Measurements from ENCODE around the gene SBF2. TPM values are rescaled to one million over a fixed set of nuclear protein-coding genes. Genes with fewer than 3 reads are reported as not detected.
A peak's percentile ranks its signal among the peaks of the same experiment; 100 is the strongest.
"Not testable (repeated sequence)": the region's sequence is repeated elsewhere in the genome, so short reads cannot be mapped to it uniquely, and the experiment has no call there.

Gene SBF2
- polyA plus RNA-seq, 1 donor from 2014 or later: 2.6 TPM

- Mint-ChIP-seq H3K4me3 (no peak overlapping the region), H3K27ac (no peak overlapping the region), H3K9me3 (peaks cover 2 to 5% (median 5%) of the 10 kb centered on the region in 3 donors), H3K4me1 (peaks cover 0 to 4% (median 0%) of the 10 kb centered on the region in 3 donors), H3K36me3 (peaks cover 6% of the 10 kb centered on the region), H3K27me3 (no peaks in the 10 kb centered on the region)
Measured at GRCh38 chr11:10160350-10160749, 133.7 kb downstream of the SBF2 start.

GRCh38 chr11:10158461-10158860 is 135.6 kb downstream of the SBF2 start:
- H3K27me3 Mint-ChIP-seq: no peaks in the 10 kb centered on the region
- peaks cover 2 to 7% (median 5%) of the 10 kb centered on the region in 3 donors for H3K9me3 Mint-ChIP-seq
- no peak overlapping the region for H3K27ac Mint-ChIP-seq
- no peak overlapping the region for H3K4me3 Mint-ChIP-seq
- peaks cover 0 to 4% (median 0%) of the 10 kb centered on the region in 3 donors for H3K4me1 Mint-ChIP-seq
- H3K36me3 Mint-ChIP-seq: peaks cover 6% of the 10 kb centered on the region

- Mint-ChIP-seq H3K9me3 (peaks cover 2 to 7% (median 5%) of the 10 kb centered on the region in 3 donors), H3K27ac (no peak overlapping the region), H3K27me3 (no peaks in the 10 kb centered on the region), H3K4me3 (no peak overlapping the region), H3K4me1 (peaks cover 0 to 4% (median 0%) of the 10 kb centered on the region in 3 donors), H3K36me3 (peaks cover 6% of the 10 kb centered on the region)
Measured at GRCh38 chr11:10155793-10156490, 138.1 kb downstream of the SBF2 start.

- no peaks in the 10 kb centered on the region for H3K27me3 Mint-ChIP-seq
- no peak overlapping the region for H3K4me3 Mint-ChIP-seq
- no peak overlapping the region for H3K27ac Mint-ChIP-seq
Measured at GRCh38 chr11:10150800-10151199, 143.2 kb downstream of the SBF2 start.

GRCh38 chr11:10149553-10149952 is 144.5 kb downstream of the SBF2 start:
- H3K27ac Mint-ChIP-seq: no peak overlapping the region

More at GRCh38 chr11:10150800-10151199, 143.2 kb downstream of the SBF2 start:
- peaks cover 4 to 5% (median 5%) of the 10 kb centered on the region in 3 donors for H3K9me3 Mint-ChIP-seq
- peaks cover 2% of the 10 kb centered on the region for H3K36me3 Mint-ChIP-seq
- no peaks in the 10 kb centered on the region for H3K4me1 Mint-ChIP-seq

GRCh38 chr11:10147195-10147594 is 146.8 kb downstream of the SBF2 start:
- Mint-ChIP-seq H3K36me3 (peaks cover 2% of the 10 kb centered on the region), H3K27ac (no peak overlapping the region), H3K4me3 (no peak overlapping the region), H3K27me3 (peaks cover 2% of the 10 kb centered on the region), H3K9me3 (peaks cover 2 to 5% (median 5%) of the 10 kb centered on the region in 3 donors), H3K4me1 (no peaks in the 10 kb centered on the region)

More at GRCh38 chr11:10149553-10149952, 144.5 kb downstream of the SBF2 start:
- no peak overlapping the region for H3K4me3 Mint-ChIP-seq
- peaks cover 4 to 5% (median 5%) of the 10 kb centered on the region in 3 donors for H3K9me3 Mint-ChIP-seq
- H3K27me3 Mint-ChIP-seq: no peaks in the 10 kb centered on the region
- H3K36me3 Mint-ChIP-seq: peaks cover 2% of the 10 kb centered on the region
- H3K4me1 Mint-ChIP-seq: no peaks in the 10 kb centered on the region

DNA sequence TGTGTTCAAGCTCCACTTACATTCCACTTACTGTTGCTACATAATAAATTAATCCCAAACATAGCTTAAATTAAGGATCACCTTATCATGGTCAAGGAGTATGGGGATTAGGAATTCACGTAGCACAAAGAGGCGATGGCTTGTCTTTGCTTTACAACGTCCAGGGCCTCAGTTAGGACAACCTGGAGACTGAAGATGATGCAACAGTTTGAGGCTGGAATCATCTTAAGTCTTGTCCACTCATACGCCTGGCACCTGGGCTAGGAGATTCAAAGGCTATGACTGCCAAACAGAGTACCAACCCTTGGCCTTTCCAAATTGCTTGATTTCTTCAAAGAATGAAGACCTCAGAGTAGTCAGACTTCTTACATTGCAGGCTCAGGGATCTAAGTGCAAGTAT is 149.1 kb downstream of the SBF2 start:
- peaks cover 2 to 6% (median 5%) of the 10 kb centered on the region in 3 donors for H3K9me3 Mint-ChIP-seq
- peaks cover 2% of the 10 kb centered on the region for H3K36me3 Mint-ChIP-seq
- H3K4me3 Mint-ChIP-seq: no peak overlapping the region
- peaks cover 2% of the 10 kb centered on the region for H3K27me3 Mint-ChIP-seq
- no peak overlapping the region for H3K27ac Mint-ChIP-seq
- no peaks in the 10 kb centered on the region for H3K4me1 Mint-ChIP-seq

DNA sequence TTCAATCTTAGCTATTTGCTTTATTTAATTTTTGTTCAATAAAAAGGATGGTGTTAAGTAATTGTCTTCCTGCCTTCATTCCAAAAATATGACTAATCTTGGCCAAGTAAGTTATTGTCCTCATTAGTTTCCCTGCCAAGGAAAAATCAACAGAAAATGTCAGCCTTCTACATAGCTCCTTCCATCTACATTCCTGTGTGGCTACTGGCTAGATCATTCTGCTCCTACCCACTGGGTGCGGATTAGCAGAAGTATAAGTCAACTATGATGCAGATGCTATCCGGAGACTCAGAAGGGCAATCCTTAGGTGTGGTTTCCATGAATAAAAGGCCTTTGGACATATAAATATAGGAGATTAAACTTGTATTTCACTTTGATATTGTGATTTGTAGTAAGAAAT is 154.4 kb downstream of the SBF2 start:
- Mint-ChIP-seq H3K27me3 (peaks cover 2% of the 10 kb centered on the region), H3K4me1 (no peaks in the 10 kb centered on the region), H3K4me3 (no peak overlapping the region), H3K27ac (no peak overlapping the region), H3K36me3 (peaks cover 2% of the 10 kb centered on the region), H3K9me3 (peaks cover 0 to 9% (median 8%) of the 10 kb centered on the region in 3 donors)

DNA sequence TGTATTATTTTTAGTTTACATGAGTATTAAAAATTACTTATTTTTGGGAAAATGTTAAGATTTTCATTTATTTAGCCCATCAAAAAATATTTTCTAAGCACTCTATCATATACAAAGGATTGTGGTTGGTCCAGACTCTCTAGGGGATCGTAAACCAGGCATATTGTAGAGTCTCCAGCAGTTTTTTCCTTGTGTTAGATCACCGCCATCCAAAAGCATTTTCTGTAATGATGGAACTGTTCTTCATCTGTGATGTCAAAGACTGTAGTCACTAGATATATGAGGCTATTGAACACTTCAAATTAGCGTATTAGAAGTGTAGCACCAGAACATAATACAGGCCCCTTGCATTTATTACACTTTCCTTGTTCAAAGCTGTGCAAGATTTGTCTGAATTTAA is 154.9 kb downstream of the SBF2 start:
- no peak overlapping the region for H3K27ac Mint-ChIP-seq
- H3K9me3 Mint-ChIP-seq: peaks cover 0 to 9% (median 8%) of the 10 kb centered on the region in 3 donors
- H3K4me1 Mint-ChIP-seq: no peaks in the 10 kb centered on the region
- peaks cover 4% of the 10 kb centered on the region for H3K36me3 Mint-ChIP-seq
- no peak overlapping the region for H3K4me3 Mint-ChIP-seq
- H3K27me3 Mint-ChIP-seq: peaks cover 2% of the 10 kb centered on the region

- Mint-ChIP-seq H3K9me3 (peaks cover 2 to 9% (median 8%) of the 10 kb centered on the region in 3 donors), H3K27ac (peak overlapping the region in 1 of 3 donors; percentile 18), H3K27me3 (no peaks in the 10 kb centered on the region), H3K4me3 (no peak overlapping the region), H3K36me3 (peaks cover 4% of the 10 kb centered on the region), H3K4me1 (no peaks in the 10 kb centered on the region)
Measured at GRCh38 chr11:10134975-10135481, 159.0 kb downstream of the SBF2 start.

GRCh38 chr11:10134226-10134625 is 159.8 kb downstream of the SBF2 start:
- not testable (repeated sequence) for H3K4me3 Mint-ChIP-seq, H3K36me3 Mint-ChIP-seq, H3K9me3 Mint-ChIP-seq, H3K27me3 Mint-ChIP-seq, H3K4me1 Mint-ChIP-seq
- peak overlapping the region in 1 of 3 donors; percentile 54 for H3K27ac Mint-ChIP-seq

DNA sequence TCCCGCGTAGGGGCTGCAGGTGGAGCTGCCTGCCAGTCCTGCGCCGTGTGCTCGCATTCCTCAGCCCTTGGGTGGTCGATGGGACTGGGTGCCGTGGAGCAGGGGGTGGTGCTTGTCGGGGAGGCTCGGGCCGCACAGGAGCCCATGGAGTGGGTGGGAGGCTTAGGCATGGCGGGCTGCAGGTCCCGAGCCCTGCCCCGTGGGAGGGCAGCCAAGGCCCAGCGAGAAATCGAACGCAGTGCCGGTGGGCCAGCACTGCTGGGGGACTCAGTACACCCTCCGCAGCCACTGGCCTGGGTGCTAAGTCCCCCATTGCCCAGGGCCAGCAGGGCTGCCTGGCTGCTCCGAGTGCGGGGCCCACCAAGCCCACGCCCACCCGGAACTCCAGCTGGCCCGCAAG is 160.8 kb downstream of the SBF2 start:
- H3K9me3 Mint-ChIP-seq, H3K27ac Mint-ChIP-seq, H3K36me3 Mint-ChIP-seq, H3K4me1 Mint-ChIP-seq, H3K4me3 Mint-ChIP-seq, H3K27me3 Mint-ChIP-seq: not testable (repeated sequence)

- H3K27ac Mint-ChIP-seq: no peak overlapping the region
- H3K4me3 Mint-ChIP-seq: no peak overlapping the region
- H3K4me1 Mint-ChIP-seq: no peaks in the 10 kb centered on the region
- peaks cover 3% of the 10 kb centered on the region for H3K36me3 Mint-ChIP-seq
- H3K9me3 Mint-ChIP-seq: peaks cover 2 to 7% (median 6%) of the 10 kb centered on the region in 3 donors
- H3K27me3 Mint-ChIP-seq: no peaks in the 10 kb centered on the region
Measured at GRCh38 chr11:10130875-10131274, 163.1 kb downstream of the SBF2 start.

- H3K4me1 Mint-ChIP-seq, H3K4me3 Mint-ChIP-seq, H3K27me3 Mint-ChIP-seq, H3K9me3 Mint-ChIP-seq, H3K27ac Mint-ChIP-seq, H3K36me3 Mint-ChIP-seq: not testable (repeated sequence)
Measured at GRCh38 chr11:10129184-10129583, 164.8 kb downstream of the SBF2 start.

DNA sequence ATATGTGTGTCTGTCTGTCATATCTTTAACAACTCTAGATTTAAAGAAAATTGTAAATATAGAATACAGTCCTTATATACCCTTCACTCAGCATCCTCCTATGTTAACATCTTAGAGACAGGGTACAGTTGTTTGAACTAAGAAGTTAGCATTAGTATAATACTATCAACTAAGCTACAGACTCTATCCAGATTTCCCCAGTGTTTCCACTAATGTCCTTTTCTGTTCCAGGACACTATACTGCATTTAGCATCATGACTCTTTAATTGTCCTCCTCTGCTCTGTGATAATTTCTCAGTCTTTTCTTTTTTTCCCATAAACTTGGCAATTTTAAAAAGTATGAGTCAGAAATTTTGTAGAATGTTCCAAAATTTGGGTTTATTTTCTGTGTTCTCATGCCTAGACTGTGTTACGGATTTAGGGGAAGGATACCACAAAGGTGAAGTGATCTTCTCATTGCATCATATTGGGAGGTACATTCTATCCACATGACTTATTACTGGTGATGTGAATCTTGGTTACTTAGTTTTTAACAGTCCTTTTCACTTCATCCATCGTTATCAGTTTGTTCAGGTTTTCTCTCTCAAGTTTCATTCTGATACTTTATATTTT is 168.4 kb downstream of the SBF2 start:
- H3K4me3 Mint-ChIP-seq: no peak overlapping the region
- H3K9me3 Mint-ChIP-seq: peaks cover 0 to 1% (median 0%) of the 10 kb centered on the region in 3 donors
- H3K27me3 Mint-ChIP-seq: no peaks in the 10 kb centered on the region
- H3K36me3 Mint-ChIP-seq: no peaks in the 10 kb centered on the region
- H3K4me1 Mint-ChIP-seq: no peaks in the 10 kb centered on the region
- H3K27ac Mint-ChIP-seq: no peak overlapping the region

Data from IgD-negative memory B cell (primary cell).